ENCODE data around the gene ANTXR2. TPM values are rescaled to one million over a fixed set of nuclear protein-coding genes. Genes with fewer than 3 reads are reported as not detected.

The ANTXR2 gene
- total and polyA plus RNA-seq, 2 of the 8 experiments (the other 6 are each of a cell fraction or from before 2014, with no cell fraction given): 1.1 to 7.5 TPM

GRCh38 chr4:79987401-79987800 lies 85.6 kb downstream of the ANTXR2 start:
- no peak overlapping the region for H2BK5ac ChIP-seq (ENCODE audit: low read depth, low read length)
- no peak overlapping the region for H3K23ac ChIP-seq (ENCODE audit: insufficient read length)
- H2BK20ac ChIP-seq (ENCODE audit: low read length): no peak overlapping the region
- no peaks in the 10 kb centered on the region for H4K20me1 ChIP-seq (replicated peaks in 1 of 2; ENCODE audit: control insufficient read depth in 1 of 2, insufficient read depth in 2 of 2, low read length in 2 of 2)
- FAIRE-seq: no peak
- H3K4me1 ChIP-seq (replicated peaks in 1 of 4; ENCODE audit: control insufficient read depth in 3 of 4, insufficient read depth in 4 of 4, low read length in 3 of 4): no peaks in the 10 kb centered on the region
- H3K36me3 ChIP-seq (ENCODE audit: control insufficient read depth in 2 of 4, insufficient read depth in 4 of 4, low read length in 3 of 4): no peaks in the 10 kb centered on the region
- no peak overlapping the region for H2BK15ac ChIP-seq (ENCODE audit: low read length)
- no peak overlapping the region for H4K8ac ChIP-seq (ENCODE audit: extremely low read depth, insufficient read depth, low read length)
- H2BK120ac ChIP-seq (replicated peaks; ENCODE audit: low read depth, low read length): no peak overlapping the region
- no peak overlapping the region for H4K91ac ChIP-seq (replicated peaks; ENCODE audit: insufficient read length, low read length)
- H3K79me2 ChIP-seq (ENCODE audit: control insufficient read depth in 1 of 2, insufficient read depth in 2 of 2, low read length in 2 of 2): no peaks in the 10 kb centered on the region
- no peak overlapping the region for H2AK5ac ChIP-seq (ENCODE audit: low read depth, low read length)
- H2AFZ ChIP-seq (ENCODE audit: low read length): no peak overlapping the region
- 85% methylated on average over 1 of the region's 1 CpG; no CpG with 5 or more reads in 1 of the 2 experiments for WGBS, 2 experiments (ENCODE audit: extremely low coverage in 1 of 2, insufficient coverage in 1 of 2, insufficient read length in 1 of 2, insufficient replicate concordance in 2 of 2, low coverage in 1 of 2, low lambda C conversion rate in 2 of 2, missing lambda C conversion rate in 1 of 2)
- no peaks in the 10 kb centered on the region for H3K79me1 ChIP-seq (ENCODE audit: low read depth, low read length)
- POLR2A ChIA-PET (ENCODE audit: partially characterized antibody): no interaction called here
- H3K23me2 ChIP-seq (ENCODE audit: low read depth, low read length): no peaks in the 10 kb centered on the region
- TF ChIP-seq SIX5 (IDR thresholded peaks at IDR 0.05; ENCODE audit: low read depth, low read length): no peak
- TF ChIP-seq CREB1 (IDR thresholded peaks at IDR 0.05): no peak
- no peak for TF ChIP-seq POLR2AphosphoS5 (IDR thresholded peaks at IDR 0.05; ENCODE audit: low read depth, low read length)
- no peak for TF ChIP-seq KDM4A (IDR thresholded peaks at IDR 0.05; ENCODE audit: low read depth, low read length, severe bottlenecking)
- no peak for TF ChIP-seq JUND (IDR thresholded peaks at IDR 0.05; ENCODE audit: low read length)
- TF ChIP-seq USF2 (IDR thresholded peaks at IDR 0.05; ENCODE audit: low read length): no peak
- TF ChIP-seq POU5F1 (IDR thresholded peaks at IDR 0.05; ENCODE audit: low read depth, low read length): no peak
- no peak for TF ChIP-seq CBX5 (IDR thresholded peaks at IDR 0.05; ENCODE audit: low read depth, low read length)
- TF ChIP-seq YY1 (IDR thresholded peaks at IDR 0.05; ENCODE audit: low read depth, low read length): no peak
- no peak for TF ChIP-seq BCL11A (IDR thresholded peaks at IDR 0.05; ENCODE audit: low read depth in 2 of 2, low read length in 2 of 2)
- no peak for DNase-seq (ENCODE audit: low read depth in 1 of 2, low spot score in 2 of 2)
- H3K14ac ChIP-seq (ENCODE audit: insufficient read length): no peak overlapping the region
- H3K4me2 ChIP-seq (ENCODE audit: insufficient read depth in 1 of 2, low read depth in 2 of 2, low read length in 2 of 2): no peak overlapping the region
- no peaks in the 10 kb centered on the region for H3K9me3 ChIP-seq (ENCODE audit: insufficient read depth in 2 of 2, low read depth in 1 of 2, low read length in 1 of 2)
- no peak overlapping the region for H3K56ac ChIP-seq (replicated peaks; ENCODE audit: insufficient read length, low read depth, low read length)
- no peak overlapping the region for H3K27ac ChIP-seq (ENCODE audit: low read depth, low read length)
- no peak overlapping the region for H4K5ac ChIP-seq (ENCODE audit: insufficient read length, low read depth, low read length)
- H3K27me3 ChIP-seq (replicated peaks in 1 of 4; ENCODE audit: control insufficient read depth in 3 of 4, extremely low read depth in 1 of 4, insufficient read depth in 3 of 4, low read length in 3 of 4): no peaks in the 10 kb centered on the region
- H3K9ac ChIP-seq (replicated peaks in 1 of 4; ENCODE audit: extremely low read depth in 1 of 4, low read depth in 3 of 4, low read length in 3 of 4): no peak overlapping the region
- no peak overlapping the region for H2BK12ac ChIP-seq (ENCODE audit: low read depth, low read length)
- no peak overlapping the region for H3K18ac ChIP-seq (ENCODE audit: extremely low read depth, low read length)
- no peak overlapping the region for H3K4me3 ChIP-seq (ENCODE audit: extremely low read depth in 1 of 4, insufficient read depth in 2 of 4, low read depth in 3 of 4, low read length in 4 of 4)
- CTCF ChIA-PET (ENCODE audit: partially characterized antibody): interaction anchor here (0.7 to 1.5 kb wide), 3 partner anchors 38 to 664 kb away, joined by 3 read pairs; no protein-coding TSS in a partner anchor
- H3K4ac ChIP-seq (replicated peaks; ENCODE audit: insufficient read length, low read depth, low read length): no peak overlapping the region

Data from H1 (cell line).